ENCODE results near the gene CEPT1. TPM values are rescaled to one million over a fixed set of nuclear protein-coding genes. Genes with fewer than 3 reads are reported as not detected.

Gene CEPT1
- total RNA-seq, 1 donor from 2014 or later: 26.9 TPM

- H3K4me3 ChIP-seq (ENCODE audit: insufficient read depth, low read depth, low read length): no peak overlapping the region
- H3K4me3 Mint-ChIP-seq (ENCODE audit: unreplicated experiment): no peak overlapping the region
- H3K4me2 ChIP-seq (ENCODE audit: low read length): no peak overlapping the region
- peaks cover 6% of the 10 kb centered on the region for H3K9me3 Mint-ChIP-seq (ENCODE audit: unreplicated experiment)
- H3K9ac ChIP-seq (ENCODE audit: low read length): no peak overlapping the region
- no peak for DNase-seq (ENCODE audit: low read depth)
- H3K27me3 Mint-ChIP-seq (ENCODE audit: low read depth, unreplicated experiment): peaks cover 2% of the 10 kb centered on the region
- no peak for FAIRE-seq
- H3K27me3 ChIP-seq (ENCODE audit: insufficient read depth, low read length): peaks cover 15% of the 10 kb centered on the region
- H3K4me1 Mint-ChIP-seq (ENCODE audit: low read depth, unreplicated experiment): peaks cover 26% of the 10 kb centered on the region
- no peaks in the 10 kb centered on the region for H3K36me3 ChIP-seq (ENCODE audit: insufficient read depth, low read length)
- H3K36me3 Mint-ChIP-seq (ENCODE audit: low read depth, unreplicated experiment): peaks cover 2% of the 10 kb centered on the region
- no peak for TF ChIP-seq EZH2 (IDR thresholded peaks at IDR 0.05; ENCODE audit: insufficient read depth, low read length)
- TF ChIP-seq, protein P1, sequence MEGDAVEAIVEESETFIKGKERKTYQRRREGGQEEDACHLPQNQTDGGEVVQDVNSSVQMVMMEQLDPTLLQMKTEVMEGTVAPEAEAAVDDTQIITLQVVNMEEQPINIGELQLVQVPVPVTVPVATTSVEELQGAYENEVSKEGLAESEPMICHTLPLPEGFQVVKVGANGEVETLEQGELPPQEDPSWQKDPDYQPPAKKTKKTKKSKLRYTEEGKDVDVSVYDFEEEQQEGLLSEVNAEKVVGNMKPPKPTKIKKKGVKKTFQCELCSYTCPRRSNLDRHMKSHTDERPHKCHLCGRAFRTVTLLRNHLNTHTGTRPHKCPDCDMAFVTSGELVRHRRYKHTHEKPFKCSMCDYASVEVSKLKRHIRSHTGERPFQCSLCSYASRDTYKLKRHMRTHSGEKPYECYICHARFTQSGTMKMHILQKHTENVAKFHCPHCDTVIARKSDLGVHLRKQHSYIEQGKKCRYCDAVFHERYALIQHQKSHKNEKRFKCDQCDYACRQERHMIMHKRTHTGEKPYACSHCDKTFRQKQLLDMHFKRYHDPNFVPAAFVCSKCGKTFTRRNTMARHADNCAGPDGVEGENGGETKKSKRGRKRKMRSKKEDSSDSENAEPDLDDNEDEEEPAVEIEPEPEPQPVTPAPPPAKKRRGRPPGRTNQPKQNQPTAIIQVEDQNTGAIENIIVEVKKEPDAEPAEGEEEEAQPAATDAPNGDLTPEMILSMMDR (IDR thresholded peaks at IDR 0.05; ENCODE audit: insufficient read depth, low read depth, low read length): no peak
- H3K4me1 ChIP-seq (ENCODE audit: insufficient read depth, low read length): no peaks in the 10 kb centered on the region
- no peak overlapping the region for H2AFZ ChIP-seq (ENCODE audit: low read depth, low read length)
- no peaks in the 10 kb centered on the region for H3K79me2 ChIP-seq (ENCODE audit: insufficient read depth, low read length)
- no peaks in the 10 kb centered on the region for H3K9me3 ChIP-seq (ENCODE audit: insufficient read depth, low read depth, low read length)
- no peaks in the 10 kb centered on the region for H4K20me1 ChIP-seq (ENCODE audit: insufficient read depth, low read length)
- no peak overlapping the region for H3K27ac Mint-ChIP-seq (ENCODE audit: unreplicated experiment)
- H3K27ac ChIP-seq (ENCODE audit: low read depth, low read length): no peak overlapping the region
These were observed 71.9 kb downstream of the CEPT1 start for GRCh38 chr1:111211921-111212320.

- peak overlapping the region; percentile 37 for H3K27ac Mint-ChIP-seq (ENCODE audit: unreplicated experiment)
- no peak overlapping the region for H2AFZ ChIP-seq (ENCODE audit: low read depth, low read length)
- peaks cover 26% of the 10 kb centered on the region for H3K4me1 Mint-ChIP-seq (ENCODE audit: low read depth, unreplicated experiment)
These were observed 72.8 kb downstream of the CEPT1 start for GRCh38 chr1:111212634-111213335.

More at GRCh38 chr1:111212634-111213335, 72.8 kb downstream of the CEPT1 start:
- Histone ChIP-seq H3K9me3 (ENCODE audit: insufficient read depth, low read depth, low read length) (no peaks in the 10 kb centered on the region), H3K27me3 (ENCODE audit: insufficient read depth, low read length) (peaks cover 9% of the 10 kb centered on the region), H3K4me1 (ENCODE audit: insufficient read depth, low read length) (no peaks in the 10 kb centered on the region), H3K9ac (ENCODE audit: low read length) (no peak overlapping the region), H3K4me2 (ENCODE audit: low read length) (no peak overlapping the region), H3K4me3 (ENCODE audit: insufficient read depth, low read depth, low read length) (no peak overlapping the region), H3K36me3 (ENCODE audit: insufficient read depth, low read length) (no peaks in the 10 kb centered on the region), H3K27ac (ENCODE audit: low read depth, low read length) (no peak overlapping the region), H3K79me2 (ENCODE audit: insufficient read depth, low read length) (no peaks in the 10 kb centered on the region), H4K20me1 (ENCODE audit: insufficient read depth, low read length) (no peaks in the 10 kb centered on the region)
- FAIRE-seq (no peak), DNase-seq (ENCODE audit: low read depth) (no peak)
- H3K27me3 Mint-ChIP-seq (ENCODE audit: low read depth, unreplicated experiment): peaks cover under 1% of the 10 kb centered on the region
- peak overlapping the region; percentile 16 for H3K4me3 Mint-ChIP-seq (ENCODE audit: unreplicated experiment)
- TF ChIP-seq, protein P1 (IDR thresholded peaks at IDR 0.05; ENCODE audit: insufficient read depth, low read depth, low read length): no peak
- no peak for TF ChIP-seq EZH2 (IDR thresholded peaks at IDR 0.05; ENCODE audit: insufficient read depth, low read length)
- peaks cover 2% of the 10 kb centered on the region for H3K36me3 Mint-ChIP-seq (ENCODE audit: low read depth, unreplicated experiment)
- peaks cover 6% of the 10 kb centered on the region for H3K9me3 Mint-ChIP-seq (ENCODE audit: unreplicated experiment)

Data from astrocyte (in vitro differentiated cells and primary cell).